HG03457 (cell line): ENCODE data around the gene TAF6L.
A peak's percentile ranks its signal among the peaks of the same experiment; 100 is the strongest.
"Not testable (repeated sequence)": the region's sequence is repeated elsewhere in the genome, so short reads cannot be mapped to it uniquely, and the experiment has no call there.

Experiments
- ATAC-seq: cut with Tn5 transposase; IDR thresholded peaks from one replicate; pipeline ENCODE4 v1.9.1; 2021; ENCODE audit warnings: moderate number of reproducible peaks; ENCODE audit not compliant: unreplicated experiment

TAF6L gene

DNA sequence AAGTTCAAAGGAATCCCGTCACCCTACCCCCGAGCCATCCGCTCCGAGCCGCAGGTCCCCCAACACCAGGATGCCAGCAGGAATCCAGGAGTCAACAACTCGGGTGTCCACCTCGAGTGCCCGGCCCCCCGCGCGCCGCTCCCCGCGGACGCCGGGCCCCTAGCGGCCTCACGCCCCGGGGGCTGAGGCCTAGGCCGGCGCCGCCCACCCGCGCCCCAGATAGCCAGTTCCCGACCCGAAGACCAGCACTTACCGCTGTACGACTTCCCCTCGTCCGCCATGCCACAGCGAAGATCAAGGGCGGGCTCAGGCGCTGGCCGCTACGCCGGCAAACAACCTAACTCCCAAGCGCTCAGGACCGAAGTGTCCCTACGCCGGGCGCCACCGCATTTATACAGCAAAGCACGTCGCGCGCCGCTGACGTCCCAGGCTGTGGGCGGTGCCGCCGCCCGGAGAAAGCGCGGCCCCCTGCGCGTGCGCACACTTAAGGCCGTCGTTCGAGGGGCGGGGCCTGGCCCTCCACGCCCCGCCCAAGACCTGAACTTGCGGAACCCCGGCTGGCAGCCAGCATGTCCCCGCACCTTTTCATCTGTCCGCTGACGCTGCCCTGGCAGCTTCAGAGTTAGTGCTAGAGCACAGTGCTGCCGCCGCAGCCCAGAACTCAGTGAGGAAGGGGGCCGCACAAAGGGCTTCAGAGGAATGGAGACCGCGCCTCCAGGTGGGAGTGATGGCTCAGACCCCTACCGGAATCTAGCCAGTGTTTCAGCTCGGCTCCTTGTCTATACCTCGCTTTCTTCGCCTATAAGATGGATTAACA lies 34.1 kb downstream of the TAF6L start, which contains the start of gene NXF1:
TSS of gene NXF1 (minus strand) at position 365 of the 817 bp plus-strand sequence. CDS start at position 281, 84 bp downstream.
- peak; percentile 66 for ATAC-seq

- ATAC-seq = no peak
Observed at GRCh38 chr11:62805961-62806441, 34.8 kb downstream of the TAF6L start.

- ATAC-seq = no peak
Observed at GRCh38 chr11:62806611-62807121, 35.5 kb downstream of the TAF6L start.

DNA sequence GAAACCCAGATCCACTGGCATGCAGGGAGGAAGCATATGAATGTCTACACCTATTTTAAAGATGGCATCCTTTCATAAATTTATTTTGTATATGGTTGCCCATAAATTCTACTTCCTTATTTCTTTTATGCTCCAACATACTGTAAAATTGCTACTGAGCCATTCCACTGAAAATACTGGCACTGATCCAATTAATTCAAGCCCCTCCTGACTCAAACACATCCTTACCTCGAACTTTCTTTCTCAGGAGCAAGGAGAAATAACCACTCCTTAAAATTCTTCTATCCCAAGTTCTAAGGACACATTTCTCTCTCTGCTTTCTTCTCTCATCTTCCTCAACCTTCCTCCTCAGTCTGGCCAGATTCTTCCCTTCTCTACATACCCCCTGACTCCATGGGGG lies 39.6 kb downstream of the TAF6L start:
- no peak for ATAC-seq

DNA sequence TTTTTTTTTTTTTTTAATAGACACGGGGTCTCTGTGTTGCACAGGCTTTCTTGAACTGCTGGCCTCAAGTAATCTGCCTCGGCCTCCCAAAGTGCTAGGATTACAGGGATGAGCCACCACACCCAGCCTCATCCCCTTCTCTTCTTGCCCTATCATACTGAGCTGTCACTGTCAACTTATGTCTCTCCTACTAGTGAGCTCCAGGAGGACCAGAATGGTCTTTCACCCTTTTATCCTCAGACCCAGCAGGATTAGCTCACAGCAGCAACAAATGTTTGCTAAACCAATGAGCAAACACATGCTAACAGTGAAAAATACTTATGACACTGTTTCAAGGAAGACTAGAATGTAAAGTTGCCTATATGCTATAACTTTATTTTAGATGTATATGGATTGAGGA lies 40.5 kb downstream of the TAF6L start:
- ATAC-seq = no peak

DNA sequence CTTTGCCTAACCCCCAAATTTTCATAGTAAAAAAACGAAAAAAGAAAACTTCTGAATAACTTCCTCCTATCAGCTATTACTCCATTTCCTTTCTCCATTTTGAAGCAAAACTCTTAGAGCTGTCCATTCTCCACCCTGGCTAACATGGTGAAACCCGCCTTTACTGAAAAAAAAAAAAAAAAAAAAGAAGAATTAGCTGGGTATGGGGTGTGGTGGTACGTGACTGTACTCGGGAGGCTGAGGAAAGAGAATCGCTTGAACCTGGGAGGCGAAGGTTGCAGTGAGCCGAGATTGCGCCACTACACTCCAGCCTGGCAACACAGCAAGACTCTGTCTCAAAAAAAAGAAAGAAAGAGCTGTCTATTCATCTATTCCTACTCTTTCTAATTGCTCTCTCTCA lies 45.4 kb downstream of the TAF6L start:
- no peak for ATAC-seq

GRCh38 chr11:62817129-62817528 lies 45.9 kb downstream of the TAF6L start:
- ATAC-seq = no peak

DNA sequence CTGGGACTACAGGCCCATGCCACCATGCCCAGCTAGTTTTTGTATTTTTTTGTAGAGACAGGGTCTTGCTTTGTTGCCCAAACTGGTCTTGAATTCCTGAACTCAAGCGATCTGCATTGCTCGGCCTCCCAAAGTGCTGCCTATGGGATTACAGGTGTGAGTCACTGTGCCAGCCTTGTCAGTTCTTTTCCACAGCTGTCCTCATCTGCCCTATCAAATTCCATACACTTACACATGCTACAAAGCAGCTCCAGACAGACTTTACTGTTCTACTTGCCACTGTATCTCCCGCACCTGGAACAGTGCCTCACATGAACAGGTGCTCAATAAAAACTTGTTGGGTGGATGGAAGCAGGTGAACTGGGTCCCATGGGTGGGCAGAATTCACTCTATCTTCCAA lies 52.5 kb downstream of the TAF6L start:
- no peak for ATAC-seq

GRCh38 chr11:62828130-62828529 lies 56.9 kb downstream of the TAF6L start:
- ATAC-seq = not testable (repeated sequence)

DNA sequence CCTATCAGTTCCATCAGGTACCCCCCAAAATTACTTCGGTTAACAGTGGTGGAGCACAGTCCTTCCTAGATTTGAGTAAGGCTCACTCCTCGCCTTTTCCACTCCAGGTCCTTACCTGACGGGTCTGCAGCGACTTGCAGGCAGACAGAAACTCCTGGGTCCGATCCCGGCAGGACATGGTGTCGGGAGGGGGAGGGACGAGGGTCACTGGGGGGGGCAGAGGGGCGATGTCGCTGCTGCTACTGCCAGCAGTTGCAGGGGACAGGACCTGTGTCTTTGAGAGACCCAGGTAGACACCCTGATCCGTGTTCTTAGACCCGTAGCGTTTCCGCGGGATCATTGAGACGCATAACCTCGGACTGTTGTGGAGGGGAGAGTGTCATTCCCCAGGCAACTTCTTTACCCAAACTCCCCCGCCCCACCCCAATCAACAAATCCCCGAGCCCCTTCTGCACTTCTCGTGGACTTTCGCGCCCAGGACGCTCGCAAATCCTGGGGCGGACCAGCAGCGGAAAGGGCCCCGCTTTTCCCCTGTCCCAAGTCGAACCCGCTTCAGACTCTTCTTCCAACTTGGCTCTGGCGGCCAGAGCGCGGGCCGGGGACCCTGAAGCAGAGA lies 59.8 kb downstream of the TAF6L start:
- no peak for ATAC-seq

- peak; percentile 58 for ATAC-seq
Observed at GRCh38 chr11:62831520-62832335, 60.5 kb downstream of the TAF6L start, which contains the start of gene STX5. Gene STX5 (minus strand): TSS chr11:62832051. CDS start chr11:62831243, 808 bp downstream.

DNA sequence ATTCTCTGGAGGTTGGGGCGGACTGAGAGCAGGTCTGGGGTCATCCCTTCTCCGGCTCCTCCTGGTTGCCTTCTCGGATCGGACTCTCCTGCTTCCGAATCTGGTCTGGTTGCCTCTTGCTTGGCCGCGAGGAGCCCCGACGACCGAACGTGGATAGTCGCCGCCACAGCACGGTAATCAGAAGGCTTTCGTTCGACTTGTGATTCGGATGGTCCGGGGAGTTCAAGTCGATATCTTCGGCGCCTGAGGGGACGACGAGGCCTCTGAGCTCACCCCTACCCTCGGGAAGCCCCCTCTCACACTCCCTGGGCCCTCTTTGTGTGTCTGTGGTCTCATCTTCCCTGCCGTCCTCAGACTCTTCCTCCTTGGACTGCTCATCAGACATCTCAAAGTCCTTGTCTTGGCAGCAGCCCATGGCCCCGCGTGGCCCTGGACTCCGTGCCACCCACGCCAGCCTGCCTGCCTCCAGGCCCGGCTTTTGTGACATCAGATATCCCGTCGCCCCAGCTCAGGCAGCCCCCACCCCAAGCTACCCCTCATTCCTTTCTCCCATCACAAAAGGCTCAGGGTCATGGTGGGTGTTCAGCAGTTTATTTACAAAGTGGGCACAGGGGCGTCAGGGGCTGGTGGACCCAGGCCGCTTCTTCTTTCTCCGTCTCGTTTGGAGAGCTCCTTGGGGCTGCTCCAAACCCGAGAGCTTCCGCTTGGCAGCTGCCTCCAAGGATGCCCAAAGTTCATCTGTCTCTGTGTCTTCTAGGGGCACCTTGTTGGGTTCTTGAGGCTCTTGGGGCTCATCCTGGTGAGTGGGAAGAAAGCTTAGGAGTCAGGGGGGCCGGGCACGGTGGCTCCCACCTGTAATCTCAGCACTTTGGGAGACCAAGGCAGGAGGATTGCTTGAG lies 61.4 kb downstream of the TAF6L start, which contains the start of gene TEX54:
TSS of gene TEX54 (minus strand) at position 506 of the 899 bp plus-strand sequence.
- ATAC-seq = peak; percentile 8

GRCh38 chr11:62835336-62835735 lies 64.1 kb downstream of the TAF6L start:
- ATAC-seq = no peak
